ENCODE results near the gene ST7.

DNA sequence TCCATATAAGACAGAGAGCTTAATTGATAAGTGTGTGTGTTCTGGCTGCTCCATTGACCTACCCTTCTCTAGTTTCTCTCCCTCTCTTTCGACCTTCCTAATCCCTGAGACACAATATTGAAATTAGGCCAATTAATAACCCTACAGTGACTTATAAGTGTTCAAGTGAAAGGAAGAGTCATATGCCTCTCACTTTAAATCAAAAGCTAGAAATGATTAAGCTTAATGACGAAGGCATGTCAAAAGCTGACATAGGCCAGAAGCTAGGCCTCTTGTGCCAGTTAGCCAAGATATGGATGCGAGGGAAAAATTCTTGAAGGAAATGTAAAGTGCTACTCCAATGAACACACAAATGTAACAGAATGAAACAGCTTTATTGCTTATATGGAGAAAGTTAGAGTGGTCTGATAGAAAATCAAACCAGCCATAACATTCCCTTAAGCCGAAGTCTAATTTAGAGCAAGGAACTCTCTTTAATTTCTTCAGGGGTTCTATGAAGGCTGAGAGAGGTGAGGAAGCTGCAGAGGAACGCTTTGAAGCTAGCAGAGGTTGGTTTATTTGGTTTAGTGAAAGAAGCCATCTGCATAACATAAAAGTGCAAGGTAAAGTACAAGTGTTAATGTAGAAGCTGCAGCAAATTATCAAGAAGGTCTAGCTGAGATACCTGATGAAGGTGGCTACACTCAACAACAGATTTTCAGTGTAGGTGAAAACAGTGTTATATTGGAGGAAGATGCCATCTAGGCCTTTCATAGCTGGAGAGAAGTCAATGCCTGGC is 53.8 kb downstream of the ST7 start:
- TF ChIP-seq EZH2phosphoT487 (IDR thresholded peaks at IDR 0.05; ENCODE audit: unreplicated experiment) (no peak), POLR2AphosphoS5 (IDR thresholded peaks at IDR 0.05; ENCODE audit: low read depth) (no peak), JUNB (IDR thresholded peaks at IDR 0.05; ENCODE audit: unreplicated experiment) (no peak)
- TF ChIP-seq, protein P1, sequence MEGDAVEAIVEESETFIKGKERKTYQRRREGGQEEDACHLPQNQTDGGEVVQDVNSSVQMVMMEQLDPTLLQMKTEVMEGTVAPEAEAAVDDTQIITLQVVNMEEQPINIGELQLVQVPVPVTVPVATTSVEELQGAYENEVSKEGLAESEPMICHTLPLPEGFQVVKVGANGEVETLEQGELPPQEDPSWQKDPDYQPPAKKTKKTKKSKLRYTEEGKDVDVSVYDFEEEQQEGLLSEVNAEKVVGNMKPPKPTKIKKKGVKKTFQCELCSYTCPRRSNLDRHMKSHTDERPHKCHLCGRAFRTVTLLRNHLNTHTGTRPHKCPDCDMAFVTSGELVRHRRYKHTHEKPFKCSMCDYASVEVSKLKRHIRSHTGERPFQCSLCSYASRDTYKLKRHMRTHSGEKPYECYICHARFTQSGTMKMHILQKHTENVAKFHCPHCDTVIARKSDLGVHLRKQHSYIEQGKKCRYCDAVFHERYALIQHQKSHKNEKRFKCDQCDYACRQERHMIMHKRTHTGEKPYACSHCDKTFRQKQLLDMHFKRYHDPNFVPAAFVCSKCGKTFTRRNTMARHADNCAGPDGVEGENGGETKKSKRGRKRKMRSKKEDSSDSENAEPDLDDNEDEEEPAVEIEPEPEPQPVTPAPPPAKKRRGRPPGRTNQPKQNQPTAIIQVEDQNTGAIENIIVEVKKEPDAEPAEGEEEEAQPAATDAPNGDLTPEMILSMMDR (conservative IDR thresholded peaks at IDR 0.05; ENCODE audit: low read depth in 2 of 2), result no peak
